ENCODE results near the gene UPK3A. TPM values are rescaled to one million over a fixed set of nuclear protein-coding genes. Genes with fewer than 3 reads are reported as not detected.

The UPK3A gene
- total RNA-seq, 1 donor from 2014 or later = 1.4 TPM

DNA sequence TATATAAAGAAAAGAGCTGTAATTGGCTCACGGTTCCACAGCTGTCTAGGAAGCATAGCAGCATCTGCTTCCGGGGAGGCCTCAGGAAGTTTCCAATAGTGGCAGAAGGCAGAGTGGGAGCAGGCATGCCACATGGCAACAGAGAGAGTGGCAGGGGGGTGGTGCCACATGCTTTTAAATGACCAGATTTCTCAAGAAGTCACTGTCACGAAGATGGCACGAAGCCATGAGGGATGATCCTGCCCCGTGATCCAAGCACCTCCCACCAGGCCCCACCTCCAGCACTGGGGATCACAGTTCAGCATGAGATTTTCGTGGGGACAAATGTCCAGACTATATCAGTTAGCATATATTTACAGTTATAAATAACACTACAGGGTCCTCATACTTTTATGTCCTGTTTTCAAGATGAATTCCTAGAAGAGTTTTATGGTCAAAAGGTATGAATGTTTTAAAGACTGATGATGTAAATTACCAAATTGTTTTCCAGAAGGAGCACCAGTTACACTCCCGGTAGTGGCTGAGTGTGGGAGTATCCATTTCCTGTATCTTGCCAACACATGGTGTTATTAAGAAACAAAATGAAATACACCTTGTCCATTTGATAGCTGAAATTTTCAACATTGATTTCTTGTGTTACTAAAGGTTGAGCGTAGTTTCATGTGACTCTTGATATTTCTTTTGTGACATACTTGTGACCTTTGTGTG lies 44.2 kb downstream of the UPK3A start:
- Mint-ChIP-seq H3K4me1 (peaks cover under 1% of the 10 kb centered on the region), H3K36me3 (ENCODE audit: low read depth) (peaks cover 65% of the 10 kb centered on the region), H3K9me3 (no peaks in the 10 kb centered on the region), H3K27me3 (no peaks in the 10 kb centered on the region), H3K27ac (no peak overlapping the region), H3K4me3 (no peak overlapping the region)
- no peak for TF ChIP-seq CTCF (IDR thresholded peaks at IDR 0.05)
- ChIA-PET POLR2A (no interaction called here), CTCF (no interaction called here)
- intact Hi-C loops (cut with micrococcal nuclease) = no loop called here
- no peak for DNase-seq
- ATAC-seq (ENCODE audit: low read depth) = no peak

DNA sequence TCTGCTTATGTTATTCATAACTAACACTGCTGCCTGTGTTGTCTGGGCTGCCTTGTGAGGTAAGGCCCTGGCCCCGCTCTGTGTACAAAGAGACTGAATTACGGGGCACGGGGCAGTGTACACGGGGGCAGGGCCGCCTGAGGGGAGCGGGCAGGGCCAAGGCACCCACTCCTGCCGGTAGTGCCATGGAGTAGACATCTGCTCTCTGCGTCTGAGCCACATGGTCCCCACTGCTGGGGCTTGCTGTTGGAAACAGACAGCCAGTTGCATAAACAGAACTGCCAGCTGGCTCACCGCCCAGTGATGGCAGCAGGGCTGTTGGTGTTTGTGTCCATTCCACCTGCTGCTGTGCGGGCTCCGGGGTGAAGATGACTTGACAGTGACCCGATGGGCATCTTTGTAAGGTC lies 44.8 kb downstream of the UPK3A start:
- Mint-ChIP-seq H3K4me1 (no peaks in the 10 kb centered on the region), H3K36me3 (ENCODE audit: low read depth) (peaks cover 65% of the 10 kb centered on the region), H3K4me3 (no peak overlapping the region), H3K9me3 (no peaks in the 10 kb centered on the region), H3K27me3 (no peaks in the 10 kb centered on the region), H3K27ac (no peak overlapping the region)
- ChIA-PET CTCF (no interaction called here), POLR2A (no interaction called here)
- ATAC-seq (ENCODE audit: low read depth) = no peak
- no peak for TF ChIP-seq CTCF (IDR thresholded peaks at IDR 0.05)
- DNase-seq = no peak
- intact Hi-C loops (cut with micrococcal nuclease) = no loop called here

DNA sequence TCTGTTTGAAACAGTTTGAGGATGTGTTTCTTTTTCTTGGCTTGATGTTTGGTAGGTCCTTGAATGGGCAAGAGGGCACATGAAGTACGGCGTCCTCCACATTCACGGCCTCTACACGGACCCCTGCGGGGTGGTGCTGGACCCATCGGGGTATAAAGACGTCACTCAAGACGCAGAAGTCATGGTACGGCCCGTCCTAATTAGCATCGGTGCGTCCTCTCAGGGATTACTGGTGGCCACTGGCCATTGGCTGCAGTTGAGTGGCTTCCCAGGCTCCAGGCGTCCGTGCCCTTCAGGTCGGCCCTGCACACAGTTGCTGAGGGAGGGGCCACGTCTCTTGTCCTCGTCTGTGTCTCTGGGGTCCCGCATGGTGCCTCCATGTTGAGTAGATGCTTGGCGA lies 45.8 kb downstream of the UPK3A start:
- POLR2A ChIA-PET = no interaction called here
- DNase-seq = no peak
- ATAC-seq (ENCODE audit: low read depth) = no peak
- TF ChIP-seq CTCF (IDR thresholded peaks at IDR 0.05) = no peak
- H3K9me3 Mint-ChIP-seq = no peaks in the 10 kb centered on the region
- peaks cover 67% of the 10 kb centered on the region for H3K36me3 Mint-ChIP-seq (ENCODE audit: low read depth)
- H3K4me3 Mint-ChIP-seq = no peak overlapping the region
- H3K27ac Mint-ChIP-seq = no peak overlapping the region
- no peaks in the 10 kb centered on the region for H3K4me1 Mint-ChIP-seq
- intact Hi-C loops (cut with micrococcal nuclease) = no loop called here
- H3K27me3 Mint-ChIP-seq = no peaks in the 10 kb centered on the region
- CTCF ChIA-PET = no interaction called here

GRCh38 chr22:45331486-45331885 lies 46.7 kb downstream of the UPK3A start:
- ChIA-PET CTCF (no interaction called here), POLR2A (no interaction called here)
- intact Hi-C loops (cut with micrococcal nuclease) = no loop called here
- Mint-ChIP-seq H3K4me1 (no peaks in the 10 kb centered on the region), H3K9me3 (no peaks in the 10 kb centered on the region), H3K27me3 (no peaks in the 10 kb centered on the region), H3K4me3 (no peak overlapping the region), H3K27ac (no peak overlapping the region), H3K36me3 (ENCODE audit: low read depth) (peaks cover 74% of the 10 kb centered on the region)
- TF ChIP-seq CTCF (IDR thresholded peaks at IDR 0.05) = no peak
- DNase-seq = no peak
- no peak for ATAC-seq (ENCODE audit: low read depth)

GRCh38 chr22:45332001-45332400 lies 47.3 kb downstream of the UPK3A start:
- Mint-ChIP-seq H3K27ac (no peak overlapping the region), H3K9me3 (no peaks in the 10 kb centered on the region), H3K4me3 (no peak overlapping the region), H3K27me3 (no peaks in the 10 kb centered on the region), H3K4me1 (no peaks in the 10 kb centered on the region), H3K36me3 (ENCODE audit: low read depth) (peaks cover 78% of the 10 kb centered on the region)
- intact Hi-C loops (cut with micrococcal nuclease) = no loop called here
- POLR2A ChIA-PET = no interaction called here
- CTCF ChIA-PET = no interaction called here
- ATAC-seq (ENCODE audit: low read depth) = no peak
- TF ChIP-seq CTCF (IDR thresholded peaks at IDR 0.05) = no peak
- DNase-seq = no peak
